ENCODE results near the gene ZDHHC18.

ZDHHC18 gene

DNA sequence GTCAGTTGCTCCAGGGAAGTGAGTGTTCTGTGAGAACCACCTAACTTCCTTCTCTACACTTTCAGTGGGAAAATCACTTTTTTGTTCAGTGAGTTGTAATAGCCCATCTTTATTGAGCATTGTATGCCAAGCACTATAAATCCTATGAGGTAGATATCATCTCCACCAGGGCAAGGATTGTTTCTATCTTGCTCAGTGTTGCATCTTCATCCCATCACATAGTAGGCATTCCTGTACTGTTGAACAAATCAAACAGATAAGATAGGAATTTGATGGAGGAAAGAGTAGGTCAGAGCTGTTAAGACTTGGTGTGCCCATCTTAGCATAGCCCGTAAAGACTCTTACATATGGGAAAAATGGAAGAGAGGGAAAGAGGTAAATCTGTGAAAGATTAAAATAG lies 41.6 kb upstream of the ZDHHC18 start:
- Histone ChIP-seq H3K4me1 (ENCODE audit: low read length) (peaks cover 33% of the 10 kb centered on the region), H3K9me3 (ENCODE audit: insufficient read depth, low read length) (no peaks in the 10 kb centered on the region), H4K20me1 (ENCODE audit: insufficient read depth, low read length) (no peaks in the 10 kb centered on the region), H3K79me2 (ENCODE audit: low read length) (peaks cover 29% of the 10 kb centered on the region), H3K27ac (ENCODE audit: low read length) (no peak overlapping the region), H3K4me3 (ENCODE audit: low read length) (no peak overlapping the region), H2AFZ (ENCODE audit: low read depth, low read length) (no peak overlapping the region), H3K36me3 (replicated peaks; ENCODE audit: low read depth, low read length) (peaks cover 28% of the 10 kb centered on the region), H3K27me3 (ENCODE audit: low read depth, low read length) (no peaks in the 10 kb centered on the region), H3K4me2 (ENCODE audit: low read length) (no peak overlapping the region), H3K9ac (ENCODE audit: low read length) (no peak overlapping the region)
- TF ChIP-seq EZH2phosphoT487 (IDR thresholded peaks at IDR 0.05; ENCODE audit: low read depth) (no peak), CTCF (IDR thresholded peaks at IDR 0.05; ENCODE audit: low read depth, low read length) (no peak)

DNA sequence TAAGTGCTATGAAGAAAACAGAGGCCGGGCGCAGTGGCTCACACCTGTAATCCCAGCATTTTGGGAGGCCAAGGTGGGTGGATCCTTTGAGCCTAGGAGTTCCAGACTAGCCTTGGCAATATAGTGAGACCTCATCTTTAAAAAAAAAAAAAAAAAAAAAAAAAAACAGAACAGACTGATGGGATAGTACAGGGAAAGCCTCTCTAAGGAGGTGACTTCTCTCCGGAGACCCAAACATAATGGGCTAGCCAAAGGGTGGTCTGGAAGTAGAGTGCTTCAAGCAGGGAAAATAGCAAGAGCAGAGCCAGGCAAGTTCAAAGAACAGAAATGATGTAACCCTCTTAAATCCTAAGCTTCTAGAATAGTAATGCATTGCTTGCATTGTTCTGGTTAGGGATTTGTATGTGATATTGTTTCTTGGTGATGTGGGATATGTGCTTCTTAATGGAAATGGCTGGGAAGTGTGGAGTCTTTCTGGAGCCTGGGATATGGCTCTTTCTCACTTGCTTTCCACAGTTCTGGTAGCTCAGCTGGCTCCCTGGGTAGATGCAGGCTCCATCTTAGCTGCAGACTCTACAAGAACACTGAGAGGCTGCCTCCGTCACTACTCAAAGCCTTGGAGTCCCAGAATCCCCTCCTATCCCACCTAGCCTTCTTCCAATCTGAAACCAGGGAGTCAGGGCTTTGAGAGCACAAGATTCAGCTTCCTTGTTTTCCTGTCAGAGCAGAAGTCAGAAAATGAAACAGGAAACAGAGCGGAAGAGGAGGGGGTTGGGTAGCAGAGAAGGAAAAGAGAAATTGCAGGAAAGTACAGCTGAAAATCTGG lies 40.7 kb upstream of the ZDHHC18 start:
- H3K4me2 ChIP-seq (ENCODE audit: low read length) = peak overlapping the region; percentile 96
- H3K79me2 ChIP-seq (ENCODE audit: low read length) = peaks cover 20% of the 10 kb centered on the region
- H3K9me3 ChIP-seq (ENCODE audit: insufficient read depth, low read length) = no peaks in the 10 kb centered on the region
- peaks cover 42% of the 10 kb centered on the region for H3K4me1 ChIP-seq (ENCODE audit: low read length)
- H3K9ac ChIP-seq (ENCODE audit: low read length) = peak overlapping the region; percentile 97
- no peaks in the 10 kb centered on the region for H3K27me3 ChIP-seq (ENCODE audit: low read depth, low read length)
- peak overlapping the region; percentile 24; the same call in 1 of the 2 replicates for H3K4me3 ChIP-seq (ENCODE audit: low read length)
- no peaks in the 10 kb centered on the region for H4K20me1 ChIP-seq (ENCODE audit: insufficient read depth, low read length)
- no peak overlapping the region for H2AFZ ChIP-seq (ENCODE audit: low read depth, low read length)
- H3K27ac ChIP-seq (ENCODE audit: low read length) = peak overlapping the region; percentile 98
- H3K36me3 ChIP-seq (replicated peaks; ENCODE audit: low read depth, low read length) = peaks cover 22% of the 10 kb centered on the region
- TF ChIP-seq CTCF (IDR thresholded peaks at IDR 0.05; ENCODE audit: low read depth, low read length) (no peak), EZH2phosphoT487 (IDR thresholded peaks at IDR 0.05; ENCODE audit: low read depth) (no peak)

DNA sequence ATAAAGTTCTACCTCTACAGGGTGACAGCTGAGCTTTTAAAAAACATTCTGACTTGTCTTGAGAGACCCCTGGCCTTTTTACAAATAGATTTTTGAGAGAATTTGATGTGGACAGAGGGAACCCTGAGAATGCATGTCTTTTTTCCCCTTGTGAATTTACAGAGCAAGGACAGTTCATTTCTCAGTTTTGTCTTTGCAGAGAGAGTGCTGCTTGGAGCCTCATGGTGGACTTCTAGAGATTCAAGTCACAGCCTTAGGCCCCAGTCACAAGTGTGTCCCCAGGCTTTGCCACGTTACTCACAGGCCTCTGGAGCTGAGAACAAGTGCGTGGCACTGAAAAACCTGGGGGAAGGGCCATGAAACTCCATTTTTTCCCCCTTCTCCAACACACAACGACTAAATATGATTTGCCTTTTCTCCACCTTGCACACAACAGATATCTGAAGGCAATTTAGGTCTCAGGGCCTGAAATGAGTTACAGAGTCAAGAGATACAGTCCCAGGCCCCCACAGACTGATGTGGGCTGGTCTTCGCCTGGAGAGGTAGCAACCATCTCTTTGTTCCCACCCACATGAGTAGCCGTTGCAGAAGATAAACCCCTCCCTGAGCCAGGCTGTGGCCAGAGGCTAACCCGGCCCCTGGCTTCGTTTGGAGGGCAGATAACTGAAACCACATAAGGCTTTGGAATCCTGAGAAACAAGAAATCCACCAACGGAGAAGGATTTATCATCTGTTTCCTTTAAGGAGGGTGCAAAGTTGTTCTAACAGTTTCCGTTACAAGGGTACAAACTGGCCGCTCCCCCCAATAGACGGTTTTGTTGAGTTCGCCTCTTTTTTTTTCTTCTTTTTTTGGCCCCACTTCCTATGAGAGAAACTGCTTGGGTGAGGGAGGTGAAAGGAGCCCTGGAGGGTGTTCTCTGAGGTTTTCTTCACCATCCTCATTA lies 39.8 kb upstream of the ZDHHC18 start:
- peak overlapping the region; percentile 96 for H3K4me2 ChIP-seq (ENCODE audit: low read length)
- peak overlapping the region; percentile 98 for H3K27ac ChIP-seq (ENCODE audit: low read length)
- H3K9ac ChIP-seq (ENCODE audit: low read length) = peak overlapping the region; percentile 97
- TF ChIP-seq EZH2phosphoT487 (IDR thresholded peaks at IDR 0.05; ENCODE audit: low read depth) (no peak), CTCF (IDR thresholded peaks at IDR 0.05; ENCODE audit: low read depth, low read length) (no peak)
- H3K9me3 ChIP-seq (ENCODE audit: insufficient read depth, low read length) = no peaks in the 10 kb centered on the region
- H3K27me3 ChIP-seq (ENCODE audit: low read depth, low read length) = no peaks in the 10 kb centered on the region
- peaks cover 15% of the 10 kb centered on the region for H3K36me3 ChIP-seq (replicated peaks; ENCODE audit: low read depth, low read length)
- no peak overlapping the region for H2AFZ ChIP-seq (ENCODE audit: low read depth, low read length)
- peaks cover 45% of the 10 kb centered on the region for H3K4me1 ChIP-seq (ENCODE audit: low read length)
- H4K20me1 ChIP-seq (ENCODE audit: insufficient read depth, low read length) = no peaks in the 10 kb centered on the region
- H3K4me3 ChIP-seq (ENCODE audit: low read length) = peak overlapping the region; percentile 95
- peaks cover 17% of the 10 kb centered on the region for H3K79me2 ChIP-seq (ENCODE audit: low read length)

DNA sequence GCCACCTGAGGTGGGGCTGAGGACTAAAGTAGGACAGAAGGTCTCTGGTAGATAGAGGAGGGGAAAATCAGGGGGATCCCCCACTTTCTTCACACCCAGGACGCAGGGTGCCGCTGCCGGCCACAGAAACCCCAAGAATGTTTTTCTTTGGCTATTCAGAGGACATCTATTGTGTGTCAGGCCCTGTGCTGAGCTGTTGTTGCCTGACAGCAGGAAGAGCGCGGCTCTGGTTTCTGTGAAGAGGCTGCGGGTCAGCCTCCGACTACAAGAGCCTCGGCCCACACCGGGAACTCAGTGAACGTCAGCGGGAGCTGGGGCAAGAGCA lies 39.1 kb upstream of the ZDHHC18 start:
- H3K27me3 ChIP-seq (ENCODE audit: low read depth, low read length) = no peaks in the 10 kb centered on the region
- H3K4me1 ChIP-seq (ENCODE audit: low read length) = peaks cover 45% of the 10 kb centered on the region
- peaks cover 9% of the 10 kb centered on the region for H3K36me3 ChIP-seq (replicated peaks; ENCODE audit: low read depth, low read length)
- H3K9ac ChIP-seq (ENCODE audit: low read length) = peak overlapping the region; percentile 97
- no peak for TF ChIP-seq EZH2phosphoT487 (IDR thresholded peaks at IDR 0.05; ENCODE audit: low read depth)
- TF ChIP-seq CTCF (IDR thresholded peaks at IDR 0.05; ENCODE audit: low read depth, low read length) = no peak; the same call in 1 of the 2 replicates
- peak overlapping the region; percentile 95 for H3K4me3 ChIP-seq (ENCODE audit: low read length)
- no peaks in the 10 kb centered on the region for H3K9me3 ChIP-seq (ENCODE audit: insufficient read depth, low read length)
- peak overlapping the region; percentile 96 for H3K4me2 ChIP-seq (ENCODE audit: low read length)
- no peaks in the 10 kb centered on the region for H4K20me1 ChIP-seq (ENCODE audit: insufficient read depth, low read length)
- H3K27ac ChIP-seq (ENCODE audit: low read length) = peak overlapping the region; percentile 98
- H3K79me2 ChIP-seq (ENCODE audit: low read length) = peaks cover 17% of the 10 kb centered on the region
- H2AFZ ChIP-seq (ENCODE audit: low read depth, low read length) = no peak overlapping the region

Data from OCI-LY3 (cell line).